ENCODE measurements around the gene TRMT44. TPM values are rescaled to one million over a fixed set of nuclear protein-coding genes. Genes with fewer than 3 reads are reported as not detected.

The TRMT44 gene
- total RNA-seq, 4 donors from 2014 or later, result 9.1 to 37.1 (median 22.5) TPM

GRCh38 chr4:8472158-8472688 is 31.6 kb downstream of the TRMT44 start:
- TF ChIP-seq, protein P1, sequence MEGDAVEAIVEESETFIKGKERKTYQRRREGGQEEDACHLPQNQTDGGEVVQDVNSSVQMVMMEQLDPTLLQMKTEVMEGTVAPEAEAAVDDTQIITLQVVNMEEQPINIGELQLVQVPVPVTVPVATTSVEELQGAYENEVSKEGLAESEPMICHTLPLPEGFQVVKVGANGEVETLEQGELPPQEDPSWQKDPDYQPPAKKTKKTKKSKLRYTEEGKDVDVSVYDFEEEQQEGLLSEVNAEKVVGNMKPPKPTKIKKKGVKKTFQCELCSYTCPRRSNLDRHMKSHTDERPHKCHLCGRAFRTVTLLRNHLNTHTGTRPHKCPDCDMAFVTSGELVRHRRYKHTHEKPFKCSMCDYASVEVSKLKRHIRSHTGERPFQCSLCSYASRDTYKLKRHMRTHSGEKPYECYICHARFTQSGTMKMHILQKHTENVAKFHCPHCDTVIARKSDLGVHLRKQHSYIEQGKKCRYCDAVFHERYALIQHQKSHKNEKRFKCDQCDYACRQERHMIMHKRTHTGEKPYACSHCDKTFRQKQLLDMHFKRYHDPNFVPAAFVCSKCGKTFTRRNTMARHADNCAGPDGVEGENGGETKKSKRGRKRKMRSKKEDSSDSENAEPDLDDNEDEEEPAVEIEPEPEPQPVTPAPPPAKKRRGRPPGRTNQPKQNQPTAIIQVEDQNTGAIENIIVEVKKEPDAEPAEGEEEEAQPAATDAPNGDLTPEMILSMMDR (IDR thresholded peaks at IDR 0.05; ENCODE audit: low read depth), result no peak

- TF ChIP-seq, protein P1 (IDR thresholded peaks at IDR 0.05; ENCODE audit: low read depth), result no peak
Measured at GRCh38 chr4:8472689-8473197, 32.2 kb downstream of the TRMT44 start.

DNA sequence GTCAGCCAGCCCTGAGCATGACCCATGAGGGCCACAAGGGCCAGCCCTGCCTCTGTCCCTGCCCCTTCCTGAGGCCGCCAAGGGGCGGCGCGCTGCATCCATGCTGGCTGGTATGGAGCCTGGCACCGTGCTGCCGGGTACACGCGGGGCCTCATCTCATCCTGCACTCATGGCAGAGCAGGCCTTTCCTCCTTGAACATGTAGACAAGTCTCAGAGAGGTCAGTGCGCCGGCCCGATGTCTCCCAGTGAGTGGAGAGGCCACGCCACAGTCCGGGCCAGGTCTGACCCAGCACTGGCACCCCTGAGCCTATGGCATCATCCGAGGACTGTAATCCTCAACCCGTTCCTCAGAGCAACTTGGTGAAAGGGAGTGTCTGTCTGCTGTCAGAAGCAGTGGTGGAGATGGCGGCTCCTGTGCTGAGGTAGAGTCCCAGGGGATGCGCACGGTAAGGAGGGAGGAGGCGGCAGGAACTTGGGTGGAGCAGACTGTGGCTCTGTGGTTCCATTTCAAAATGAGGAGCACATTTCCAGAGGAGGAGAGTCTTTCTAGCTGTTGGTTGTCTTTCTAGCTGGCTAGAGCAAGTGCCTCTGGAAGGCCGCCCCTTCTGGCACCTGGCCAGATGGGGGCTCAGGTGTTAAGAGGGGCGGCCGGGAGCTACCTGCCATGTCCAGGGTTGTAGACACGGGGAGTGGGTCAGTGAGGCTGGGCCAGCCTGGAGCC is 32.8 kb downstream of the TRMT44 start:
- TF ChIP-seq, protein P1 (IDR thresholded peaks at IDR 0.05; ENCODE audit: low read depth), result no peak

DNA sequence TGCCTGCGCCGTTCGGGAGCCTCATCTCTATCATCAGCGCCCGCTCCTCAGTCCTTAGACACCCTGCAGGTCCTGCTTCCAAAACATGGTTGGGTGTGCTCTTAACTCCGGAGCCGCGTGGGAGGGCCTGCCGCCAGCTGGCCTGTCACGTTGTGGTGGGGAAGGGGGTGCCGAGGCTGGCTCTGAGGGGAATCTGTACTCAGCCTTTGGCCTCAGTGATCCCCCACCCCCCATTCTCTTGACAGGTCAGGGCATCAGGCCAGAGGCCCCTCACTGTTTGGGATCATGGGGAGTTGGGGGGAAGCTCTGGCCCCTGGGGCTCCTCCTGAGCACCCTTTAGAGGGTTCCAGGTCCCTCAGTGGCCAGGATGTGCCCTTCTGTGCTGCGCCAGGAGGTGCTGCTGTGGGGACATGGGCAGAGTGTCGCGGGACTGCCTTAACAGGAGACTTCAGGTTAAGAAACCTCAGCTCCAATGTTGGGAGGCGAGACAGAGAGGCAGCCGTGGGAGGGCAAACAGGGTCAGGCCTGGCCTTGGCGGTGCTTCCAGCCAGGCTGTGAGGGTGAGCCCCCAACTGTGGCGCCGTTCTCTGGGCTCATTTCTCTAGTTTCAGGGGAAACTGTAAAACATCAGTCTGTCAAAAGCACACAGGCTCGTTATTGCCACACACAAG is 33.5 kb downstream of the TRMT44 start:
- TF ChIP-seq, protein P1 (IDR thresholded peaks at IDR 0.05; ENCODE audit: low read depth), result no peak

DNA sequence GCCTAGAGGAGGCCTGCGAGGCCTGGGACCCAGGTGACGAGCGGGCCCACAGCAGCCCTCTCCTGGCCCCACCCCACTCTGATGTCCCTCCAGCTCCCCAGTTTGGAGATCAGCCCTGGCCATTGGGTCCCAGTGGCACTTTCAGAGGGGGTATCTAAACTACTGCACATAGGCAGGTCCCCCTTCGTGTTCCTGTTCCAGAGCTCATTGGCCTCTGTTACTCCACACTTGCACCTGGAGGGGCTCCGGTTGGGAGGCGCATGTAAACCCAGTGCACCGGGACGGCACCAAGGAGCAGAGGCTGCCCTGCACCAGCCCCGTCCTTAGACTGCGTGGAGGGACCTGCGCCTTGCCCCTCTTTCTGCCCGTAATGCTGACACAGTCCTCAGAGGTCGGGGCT is 34.3 kb downstream of the TRMT44 start:
- TF ChIP-seq, protein P1 (IDR thresholded peaks at IDR 0.05; ENCODE audit: low read depth), result no peak

- TF ChIP-seq, protein P1 (IDR thresholded peaks at IDR 0.05; ENCODE audit: low read depth), result no peak
Measured at GRCh38 chr4:8475751-8476575, 35.4 kb downstream of the TRMT44 start.
